Gastroesophageal sphincter (tissue), 4 donors: ENCODE results near the gene CGNL1. TPM values are rescaled to one million over a fixed set of nuclear protein-coding genes. Genes with fewer than 3 reads are reported as not detected.

Experiments used
- ATAC-seq: fragments of 150-250 bp; one replicate; pipeline ENCODE4 v1.9.1; 2016; ENCODE audit warnings: mild to moderate bottlenecking, moderate library complexity
- H3K27ac ChIP-seq, 4 donors: fragments of 200-600 bp; sonication (generic) in 3 of 4; 1 replicate in 3 of 4; 2 replicates in 1 of 4; pipeline ENCODE4 v1.5.1; 2016 to 2019
- H3K27me3 ChIP-seq: fragments of 200-600 bp; sonication (generic); one replicate; pipeline ENCODE4 v1.5.1; 2019
- H3K36me3 ChIP-seq, 2 donors: fragments of 200-600 bp; sonication (generic); one replicate each; pipeline ENCODE4 v1.5.1; 2019; ENCODE audit warnings: control low read depth in 1 of 2
- H3K4me1 ChIP-seq, 3 donors: fragments of 200-600 bp; sonication (generic); 1 replicate in 2 of 3; 2 replicates in 1 of 3; pipeline ENCODE4 v1.5.1; 2016 to 2019; ENCODE audit warnings: control low read depth in 2 of 3
- H3K4me3 ChIP-seq, 2 donors: fragments of 200-600 bp; sonication (generic); one replicate each; pipeline ENCODE4 v1.5.1; 2019; ENCODE audit warnings: mild to moderate bottlenecking in 1 of 2, moderate library complexity in 1 of 2
- H3K9me3 ChIP-seq, 3 donors: fragments of 200-600 bp; sonication (generic); one replicate each; pipeline ENCODE4 v1.5.1; 2017 to 2019; ENCODE audit warnings: control low read depth in 2 of 3
- CTCF ChIP-seq, 4 experiments: fragments of 200-600 bp in 2 of 4; fragments of 450-650 bp in 2 of 4; sonication (generic) in 1 of 4; IDR thresholded peaks; one replicate each; pipeline ENCODE4 v1.5.1; 2017 to 2019; ENCODE audit warnings: antibody characterized with exemption in 4 of 4, mild to moderate bottlenecking in 2 of 4, moderate library complexity in 2 of 4
- EP300 ChIP-seq: sonication (generic); formaldehyde crosslinking; IDR thresholded peaks from one replicate; pipeline ENCODE4 v1.6.1; 2017; ENCODE audit warnings: antibody characterized with exemption, mild to moderate bottlenecking
- POLR2A ChIP-seq, 2 donors: fragments of 450-650 bp; IDR thresholded peaks; one replicate each; pipeline ENCODE4 v1.6.1; 2017; ENCODE audit warnings: antibody characterized with exemption in 2 of 2, mild to moderate bottlenecking in 2 of 2, moderate library complexity in 1 of 2
- POLR2AphosphoS5 ChIP-seq: sonication (generic); formaldehyde crosslinking; IDR thresholded peaks from one replicate; pipeline ENCODE4 v1.6.1; 2017; ENCODE audit warnings: antibody characterized with exemption
- WGBS, 2 donors: methylation state at CpG; one replicate each; pipeline ENCODE4 v1.1.5; 2018; ENCODE audit warnings: low coverage in 1 of 2; 5-methylcytosine and 5-hydroxymethylcytosine counted together
- total RNA-seq, 4 donors: library from RNA; depleted of rRNA; stranded (reverse); fragments of >200 nt; gene quantifications; one replicate each; pipeline ENCODE4 v1.1.0, GENCODE V29; 2016

The CGNL1 gene
- total RNA-seq, 4 donors from 2014 or later: 8.5 to 36.4 (median 16.7) TPM

- H3K27ac ChIP-seq: no peak overlapping the region
- no peak for ATAC-seq
- 73% methylated on average over 3 of the region's 7 CpGs; no CpG with 5 or more reads in 1 of the 2 donors for WGBS, 2 donors
- no peak overlapping the region for H3K4me3 ChIP-seq
- no peaks in the 10 kb centered on the region for H3K27me3 ChIP-seq
- H3K36me3 ChIP-seq: no peaks in the 10 kb centered on the region
- H3K9me3 ChIP-seq: no peaks in the 10 kb centered on the region
- no peak for TF ChIP-seq POLR2A (IDR thresholded peaks at IDR 0.05)
- TF ChIP-seq EP300: no peak
- TF ChIP-seq POLR2AphosphoS5: no peak
- TF ChIP-seq CTCF (IDR thresholded peaks at IDR 0.05): no peak
- peaks cover 0 to 13% (median 0%) of the 10 kb centered on the region in 3 donors for H3K4me1 ChIP-seq
Measured at GRCh38 chr15:57415602-57416001, 39.3 kb downstream of the CGNL1 start.

GRCh38 chr15:57418635-57419034 lies 42.3 kb downstream of the CGNL1 start:
- TF ChIP-seq EP300 (no peak), POLR2A (IDR thresholded peaks at IDR 0.05) (no peak), CTCF (IDR thresholded peaks at IDR 0.05) (no peak), POLR2AphosphoS5 (no peak)
- no peak overlapping the region for H3K27ac ChIP-seq
- H3K4me1 ChIP-seq: peaks cover 0 to 13% (median 0%) of the 10 kb centered on the region in 3 donors
- 92 to 100% methylated on average over 1 to 8 of the region's 13 CpGs for WGBS, 2 donors
- no peak for ATAC-seq
- no peaks in the 10 kb centered on the region for H3K27me3 ChIP-seq
- no peaks in the 10 kb centered on the region for H3K36me3 ChIP-seq
- H3K4me3 ChIP-seq: no peak overlapping the region
- H3K9me3 ChIP-seq: no peaks in the 10 kb centered on the region

GRCh38 chr15:57419335-57419734 lies 43.0 kb downstream of the CGNL1 start:
- no peak for TF ChIP-seq POLR2AphosphoS5
- no peak for TF ChIP-seq CTCF (IDR thresholded peaks at IDR 0.05)
- 74 to 89% methylated on average over 2 of the region's 2 CpGs for WGBS, 2 donors
- Histone ChIP-seq H3K27me3 (no peaks in the 10 kb centered on the region), H3K36me3 (no peaks in the 10 kb centered on the region), H3K27ac (no peak overlapping the region), H3K4me1 (peaks cover 0 to 13% (median 0%) of the 10 kb centered on the region in 3 donors), H3K4me3 (no peak overlapping the region), H3K9me3 (no peaks in the 10 kb centered on the region)
- ATAC-seq: no peak

GRCh38 chr15:57421110-57421509 lies 44.8 kb downstream of the CGNL1 start:
- no peaks in the 10 kb centered on the region for H3K27me3 ChIP-seq
- no peaks in the 10 kb centered on the region for H3K36me3 ChIP-seq
- H3K4me1 ChIP-seq: peaks cover 0 to 8% (median 0%) of the 10 kb centered on the region in 3 donors
- no peak for ATAC-seq
- 89 to 97% methylated on average over 3 of the region's 3 CpGs for WGBS, 2 donors
- TF ChIP-seq EP300 (no peak), CTCF (IDR thresholded peaks at IDR 0.05) (no peak), POLR2AphosphoS5 (no peak), POLR2A (IDR thresholded peaks at IDR 0.05) (no peak)
- H3K27ac ChIP-seq: no peak overlapping the region
- H3K9me3 ChIP-seq: no peaks in the 10 kb centered on the region
- no peak overlapping the region for H3K4me3 ChIP-seq

GRCh38 chr15:57421551-57421950 lies 45.2 kb downstream of the CGNL1 start:
- no peak for TF ChIP-seq POLR2A (IDR thresholded peaks at IDR 0.05)
- no peak for TF ChIP-seq CTCF (IDR thresholded peaks at IDR 0.05)
- TF ChIP-seq POLR2AphosphoS5: no peak
- no peak for TF ChIP-seq EP300
- Histone ChIP-seq H3K27me3 (no peaks in the 10 kb centered on the region), H3K36me3 (no peaks in the 10 kb centered on the region), H3K4me3 (no peak overlapping the region), H3K27ac (no peak overlapping the region), H3K4me1 (peaks cover 0 to 4% (median 0%) of the 10 kb centered on the region in 3 donors), H3K9me3 (no peaks in the 10 kb centered on the region)
- WGBS, 2 donors: 80% methylated on average over 6 of the region's 6 CpGs; no CpG with 5 or more reads in 1 of the 2 donors
- ATAC-seq: no peak
